ENCODE measurements around the gene ZNF329.

DNA sequence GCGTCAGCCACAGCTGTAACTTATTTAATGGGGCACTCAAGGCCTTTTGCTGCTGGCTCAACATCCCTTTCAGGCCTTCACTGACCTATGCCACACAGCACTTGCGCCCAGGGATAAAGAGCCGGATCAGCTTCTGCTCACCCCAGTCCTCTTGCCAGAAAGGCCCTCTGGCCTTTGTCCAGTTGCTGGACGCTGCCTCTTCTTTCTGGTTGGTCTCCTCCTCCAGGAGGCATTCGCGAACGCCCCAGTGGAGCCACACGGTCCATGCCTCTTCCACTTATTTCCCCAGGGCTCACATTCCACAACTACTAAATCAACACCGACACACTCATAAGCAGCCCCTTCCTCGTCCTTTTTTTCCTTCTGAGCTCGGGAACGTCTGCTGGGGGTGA, 3.7 kb upstream of the ZNF329 start:
- TF ChIP-seq, protein P1, sequence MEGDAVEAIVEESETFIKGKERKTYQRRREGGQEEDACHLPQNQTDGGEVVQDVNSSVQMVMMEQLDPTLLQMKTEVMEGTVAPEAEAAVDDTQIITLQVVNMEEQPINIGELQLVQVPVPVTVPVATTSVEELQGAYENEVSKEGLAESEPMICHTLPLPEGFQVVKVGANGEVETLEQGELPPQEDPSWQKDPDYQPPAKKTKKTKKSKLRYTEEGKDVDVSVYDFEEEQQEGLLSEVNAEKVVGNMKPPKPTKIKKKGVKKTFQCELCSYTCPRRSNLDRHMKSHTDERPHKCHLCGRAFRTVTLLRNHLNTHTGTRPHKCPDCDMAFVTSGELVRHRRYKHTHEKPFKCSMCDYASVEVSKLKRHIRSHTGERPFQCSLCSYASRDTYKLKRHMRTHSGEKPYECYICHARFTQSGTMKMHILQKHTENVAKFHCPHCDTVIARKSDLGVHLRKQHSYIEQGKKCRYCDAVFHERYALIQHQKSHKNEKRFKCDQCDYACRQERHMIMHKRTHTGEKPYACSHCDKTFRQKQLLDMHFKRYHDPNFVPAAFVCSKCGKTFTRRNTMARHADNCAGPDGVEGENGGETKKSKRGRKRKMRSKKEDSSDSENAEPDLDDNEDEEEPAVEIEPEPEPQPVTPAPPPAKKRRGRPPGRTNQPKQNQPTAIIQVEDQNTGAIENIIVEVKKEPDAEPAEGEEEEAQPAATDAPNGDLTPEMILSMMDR (IDR thresholded peaks at IDR 0.05 in 2 of 3, conservative IDR thresholded peaks at IDR 0.05 in 1 of 3; ENCODE audit: borderline replicate concordance in 1 of 3, insufficient read depth in 1 of 3, low read depth in 2 of 3, low read length in 2 of 3) = no peak
- no peak for TF ChIP-seq EZH2 (IDR thresholded peaks at IDR 0.05)
- no peak for TF ChIP-seq CBX3 (IDR thresholded peaks at IDR 0.05; ENCODE audit: low read depth)
